GM21529 (cell line): ENCODE results near the gene NXPE1.
"Not testable (repeated sequence)": the region's sequence is repeated elsewhere in the genome, so short reads cannot be mapped to it uniquely, and the experiment has no call there.

Source experiments
- ATAC-seq: cut with Tn5 transposase; IDR thresholded peaks from one replicate; pipeline ENCODE4 v1.9.1; 2021; ENCODE audit not compliant: unreplicated experiment

Gene NXPE1

DNA sequence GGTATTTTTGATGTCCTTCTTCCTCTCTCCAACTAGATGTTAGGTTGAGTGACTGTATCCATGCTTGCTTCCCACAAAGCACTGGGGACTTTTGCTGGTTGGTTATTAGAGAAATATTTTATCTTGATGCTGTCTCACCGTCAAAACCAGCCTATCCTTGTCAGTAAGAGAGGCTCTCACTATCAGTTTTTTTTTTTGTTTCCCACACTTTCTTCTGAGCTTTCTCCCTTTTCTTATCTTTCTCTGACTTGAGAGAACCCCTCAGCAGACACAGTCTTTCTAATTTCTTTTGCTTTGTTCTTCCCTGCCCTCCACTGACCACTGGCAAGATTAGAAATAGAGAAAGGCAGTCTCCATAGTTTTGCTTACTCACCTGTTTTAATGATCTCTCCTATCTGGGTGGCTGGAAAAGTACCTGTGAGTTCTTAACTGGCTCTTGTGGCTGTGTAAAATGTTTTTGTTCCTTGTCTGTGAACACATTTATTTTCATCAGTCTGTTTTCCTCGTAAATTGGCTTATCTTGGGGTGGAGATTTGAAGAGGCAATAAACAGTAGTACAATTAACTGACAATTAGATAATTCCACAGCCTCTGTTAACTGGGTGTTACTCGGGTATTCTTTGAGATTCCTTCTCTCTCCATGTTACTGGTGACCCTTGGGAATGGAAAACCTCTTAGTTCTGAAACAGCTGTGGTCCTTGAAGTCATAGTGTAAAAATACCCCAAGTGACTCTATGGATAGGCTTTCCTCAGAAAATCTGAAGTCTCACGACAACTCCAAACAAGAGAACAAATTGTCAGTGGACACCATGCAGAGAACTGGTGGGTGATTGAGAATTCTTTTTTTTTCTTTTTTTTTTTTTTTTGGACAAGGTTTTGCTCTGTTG is at the start of gene NXPE1:
TSS of gene NXPE1 (minus strand) at position 457 of the 886 bp plus-strand sequence. CDS start 8,680 bp downstream, outside the sequence.
- no peak for ATAC-seq

DNA sequence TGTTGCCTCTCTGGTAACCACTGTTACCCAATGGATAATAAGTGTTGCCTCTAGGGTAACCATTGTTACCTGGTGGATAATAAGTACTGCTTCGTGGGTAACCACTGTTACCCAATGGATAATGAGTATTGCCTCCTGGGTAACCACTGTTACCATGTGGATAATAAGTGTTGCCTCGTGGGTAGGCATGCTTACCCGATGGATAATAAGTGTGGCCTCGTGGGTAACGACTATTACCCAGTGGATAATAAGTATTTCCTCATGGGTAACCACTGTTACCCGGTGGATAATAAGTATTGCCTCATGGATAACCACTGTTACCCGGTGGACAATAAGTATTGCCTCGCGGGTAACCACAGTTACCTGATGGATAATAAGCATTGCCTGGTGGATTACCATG is 49.7 kb upstream of the NXPE1 start:
- ATAC-seq, result no peak

DNA sequence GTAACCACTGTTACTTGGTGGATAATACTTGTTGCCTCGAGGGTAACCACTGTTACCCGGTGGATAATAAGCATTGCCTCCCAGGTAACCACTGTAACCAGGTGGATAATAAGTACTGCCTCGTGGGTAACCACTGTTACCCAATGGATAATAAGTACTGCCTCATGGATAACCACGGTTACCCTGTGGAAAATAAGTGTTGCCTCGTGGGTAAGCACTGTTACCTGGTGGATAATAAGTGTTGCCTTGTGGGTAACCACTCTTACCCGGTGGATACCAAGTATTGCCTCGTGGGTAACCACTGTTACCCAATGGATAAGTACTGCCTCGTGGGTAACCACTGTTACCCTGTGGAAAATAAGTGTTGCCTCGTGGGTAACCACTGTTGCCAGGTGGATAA is 48.9 kb upstream of the NXPE1 start:
- not testable (repeated sequence) for ATAC-seq

DNA sequence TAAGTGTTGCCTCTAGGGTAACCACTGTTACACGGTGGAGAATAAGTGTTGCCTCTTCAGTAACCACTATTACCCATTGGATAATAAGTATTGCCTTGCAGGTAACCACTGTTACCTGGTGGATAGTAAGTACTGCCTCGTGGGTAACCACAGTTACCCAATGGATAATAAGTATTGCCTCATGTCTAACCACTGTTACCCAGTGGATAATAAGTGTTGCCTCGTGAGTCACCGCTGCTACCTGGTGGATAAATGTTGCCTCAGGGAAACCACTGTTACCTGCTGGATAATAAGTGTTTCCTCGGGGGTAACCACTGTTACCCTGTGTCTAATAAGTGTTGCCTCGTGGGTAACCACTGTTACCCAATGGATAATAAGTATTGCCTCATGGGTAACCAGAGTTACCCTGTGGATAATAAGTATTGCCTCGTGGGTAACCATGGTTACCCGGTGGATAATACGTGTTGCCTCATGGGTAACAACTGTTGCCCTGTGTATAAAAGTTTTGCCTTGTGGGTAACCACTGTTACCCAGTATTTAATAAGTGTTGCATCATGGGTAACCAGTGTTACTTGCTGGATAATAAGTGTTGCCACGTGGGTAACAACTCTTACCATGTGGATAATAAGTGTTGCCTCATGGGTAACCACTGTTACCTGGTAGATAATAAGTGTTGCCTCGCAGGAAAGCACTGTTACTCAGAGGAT is 48.2 kb upstream of the NXPE1 start:
- no peak for ATAC-seq

DNA sequence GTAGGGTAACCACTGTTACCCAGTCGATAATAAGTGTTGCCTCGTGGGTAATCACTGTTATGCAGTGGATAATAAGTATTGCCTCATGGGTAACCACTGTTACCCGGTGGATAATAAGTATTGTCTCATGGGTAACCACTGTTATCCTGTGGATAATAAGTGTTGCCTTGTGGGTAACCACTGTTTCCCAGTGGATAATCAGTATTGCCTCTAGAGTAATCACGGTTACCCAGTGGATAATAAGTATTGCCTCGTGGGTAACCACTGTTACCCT is 47.1 kb upstream of the NXPE1 start:
- not testable (repeated sequence) for ATAC-seq

DNA sequence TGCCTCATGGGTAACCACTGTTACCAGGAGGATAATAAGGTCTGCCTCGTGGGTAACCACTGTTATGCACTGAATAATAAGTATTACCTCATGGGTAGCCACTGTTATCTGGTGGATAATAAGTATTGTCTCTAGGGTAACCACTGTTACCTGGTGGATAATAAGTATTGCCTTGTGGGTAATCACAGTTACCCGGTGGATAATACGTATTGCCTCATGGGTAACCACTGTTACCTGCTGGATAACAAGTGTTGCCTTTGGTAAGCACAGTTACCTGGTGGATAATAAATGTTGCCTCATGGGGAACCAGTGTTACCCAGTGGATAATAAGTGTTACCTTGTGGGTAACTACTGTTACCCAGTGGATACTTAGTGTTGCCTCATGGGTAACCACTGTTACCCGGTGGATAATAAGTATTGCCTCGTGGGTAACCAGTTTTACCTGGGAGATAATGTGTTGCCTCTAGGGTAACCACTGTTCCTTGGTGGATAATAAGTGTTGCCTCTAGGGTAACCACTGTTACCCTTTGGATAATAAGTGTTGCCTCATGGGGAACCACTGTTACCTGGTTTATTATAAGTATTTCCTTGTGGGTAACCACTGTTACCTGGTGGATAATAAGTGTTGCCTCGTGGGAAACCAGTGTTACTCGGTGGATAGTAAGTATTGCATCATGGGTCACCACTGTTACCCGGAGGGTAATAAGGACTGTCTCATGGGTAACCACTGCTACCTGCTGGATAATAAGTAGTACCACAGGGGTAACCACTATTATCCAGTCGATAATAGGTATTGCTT is 46.5 kb upstream of the NXPE1 start:
- no peak for ATAC-seq

DNA sequence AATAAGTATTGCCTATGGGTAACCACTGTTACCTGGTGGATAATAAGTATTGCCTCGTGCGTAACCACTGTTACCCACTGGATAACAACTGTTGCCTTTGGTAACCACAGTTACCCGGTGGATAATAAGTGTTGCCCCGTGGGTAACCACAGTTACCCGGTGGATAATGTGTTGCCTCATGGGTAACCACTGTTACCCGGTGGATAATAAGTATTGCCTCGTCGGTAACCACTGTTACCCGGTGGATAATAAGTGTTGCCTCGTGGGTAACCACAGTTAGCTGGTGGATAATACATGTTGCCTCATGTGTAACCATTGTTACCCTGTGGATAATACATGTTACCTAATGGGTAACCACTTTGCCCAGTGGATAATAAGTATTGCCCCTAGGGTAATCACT is 45.7 kb upstream of the NXPE1 start:
- ATAC-seq, result no peak

DNA sequence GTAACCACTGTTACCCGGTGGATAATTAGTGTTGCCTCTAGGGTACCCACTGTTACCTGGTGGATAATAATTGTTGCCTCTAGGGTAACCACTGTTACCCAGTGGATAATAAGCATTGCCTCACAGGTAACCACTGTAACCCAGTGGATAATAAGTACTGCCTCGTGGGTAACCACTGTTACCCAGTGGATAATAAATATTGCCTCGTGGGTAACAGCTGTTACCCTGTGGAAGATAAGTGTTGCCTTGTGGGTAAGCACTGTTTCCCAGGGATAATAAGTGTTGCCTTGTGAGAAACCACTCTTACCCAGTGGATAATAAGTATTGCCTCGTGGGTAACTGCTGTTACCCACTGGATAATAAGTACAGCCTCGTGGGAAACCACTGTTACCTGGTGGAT is 45.2 kb upstream of the NXPE1 start:
- ATAC-seq, result no peak

DNA sequence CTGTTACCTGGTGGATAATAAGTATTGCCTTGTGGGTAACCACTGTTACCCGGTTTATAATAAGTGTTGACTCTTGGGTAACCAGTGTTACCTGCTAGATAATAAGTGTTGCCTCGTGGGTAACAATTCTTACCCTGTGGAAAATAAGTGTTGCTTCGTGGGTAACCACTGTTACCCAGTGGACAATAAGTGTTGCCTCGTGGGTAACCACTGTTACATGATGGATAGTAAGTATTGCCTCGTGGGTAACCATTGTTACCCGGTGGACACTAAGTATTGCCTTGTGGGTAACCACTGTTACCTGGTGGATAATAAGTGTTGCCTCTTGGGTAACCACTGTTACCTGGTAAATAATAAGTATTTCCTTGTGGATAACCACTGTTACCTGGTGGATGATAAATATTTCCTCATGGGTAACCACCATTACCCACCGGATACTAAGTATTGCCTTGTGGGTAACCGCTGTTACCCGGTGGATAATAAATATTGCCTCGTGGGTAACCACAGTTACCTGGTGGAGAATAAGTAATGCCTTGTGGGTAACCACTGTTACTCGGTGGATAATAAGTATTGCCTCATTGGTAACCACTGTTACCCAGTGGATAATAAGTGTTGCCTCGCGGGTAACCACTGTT is 44.6 kb upstream of the NXPE1 start:
- ATAC-seq, result no peak

DNA sequence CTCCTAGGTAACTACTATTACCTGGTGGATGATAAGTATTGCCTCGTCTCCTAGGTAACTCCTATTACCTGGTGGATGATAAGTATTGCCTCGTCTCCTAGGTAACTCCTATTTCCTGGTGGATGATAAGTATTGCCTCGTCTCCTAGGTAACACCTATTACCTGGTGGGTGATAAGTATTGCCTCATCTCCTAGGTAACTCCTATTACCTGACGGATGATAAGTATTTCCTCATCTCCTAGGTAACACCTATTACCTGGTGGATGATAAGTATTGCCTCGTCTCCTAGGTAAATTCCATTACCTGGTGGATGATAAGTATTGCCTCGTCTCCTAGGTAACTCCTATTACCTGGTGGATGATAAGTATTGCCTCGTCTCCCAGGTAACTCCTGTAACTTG is 43.5 kb upstream of the NXPE1 start:
- not testable (repeated sequence) for ATAC-seq

DNA sequence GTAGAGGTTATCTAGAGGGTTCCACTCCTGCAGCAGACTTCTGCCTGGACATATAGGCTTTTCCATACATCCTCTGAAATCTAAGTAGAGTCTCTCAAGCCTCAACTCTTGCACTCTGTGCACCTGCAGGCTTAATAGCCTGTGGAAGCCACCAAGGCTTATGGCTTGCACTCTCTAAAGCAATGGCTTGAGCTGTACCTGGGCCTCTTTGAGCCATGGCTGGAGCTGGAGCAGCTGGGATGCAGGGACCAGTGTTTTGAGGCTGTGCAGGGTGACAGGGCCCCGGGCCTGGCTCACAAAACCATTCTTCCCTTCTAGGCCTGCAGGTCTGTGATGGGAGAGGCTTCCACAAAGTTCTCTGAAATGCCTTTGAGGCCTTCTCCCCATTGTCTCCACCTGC is 38.8 kb upstream of the NXPE1 start:
- ATAC-seq, result no peak

DNA sequence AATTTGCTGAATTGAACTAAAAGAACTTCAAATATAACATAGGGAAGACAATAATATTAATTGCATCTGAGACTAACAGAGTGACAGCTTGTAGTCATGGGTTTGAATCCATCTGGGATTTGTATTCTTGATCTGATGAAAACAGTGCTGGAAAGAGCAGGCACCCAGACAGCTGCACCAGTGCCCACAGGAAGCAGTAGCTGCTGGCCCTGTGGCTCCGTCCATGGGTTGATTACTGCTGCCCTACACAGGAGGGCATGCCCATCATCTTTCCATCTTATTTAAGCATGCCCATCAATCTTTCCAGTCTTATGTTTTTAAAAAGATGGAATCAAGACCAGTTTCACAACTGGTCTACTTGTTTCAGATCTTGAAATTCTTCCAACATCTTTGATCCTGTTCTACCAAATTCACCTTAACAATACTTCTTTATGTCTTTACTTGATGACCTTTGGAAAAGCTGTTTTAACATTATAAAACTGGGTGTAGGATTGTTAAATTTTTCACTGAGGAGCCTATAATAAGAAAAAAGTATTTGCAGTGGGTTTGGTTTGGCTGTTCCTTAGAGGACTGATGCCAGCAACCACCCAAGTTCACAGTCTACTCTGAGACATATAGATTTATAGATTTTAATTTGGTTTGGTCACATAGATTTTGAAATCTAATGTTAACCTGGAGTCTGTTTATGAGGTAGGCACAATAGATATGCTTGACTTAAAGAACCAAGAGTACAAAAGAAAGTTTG is 36.7 kb upstream of the NXPE1 start:
- ATAC-seq, result no peak

DNA sequence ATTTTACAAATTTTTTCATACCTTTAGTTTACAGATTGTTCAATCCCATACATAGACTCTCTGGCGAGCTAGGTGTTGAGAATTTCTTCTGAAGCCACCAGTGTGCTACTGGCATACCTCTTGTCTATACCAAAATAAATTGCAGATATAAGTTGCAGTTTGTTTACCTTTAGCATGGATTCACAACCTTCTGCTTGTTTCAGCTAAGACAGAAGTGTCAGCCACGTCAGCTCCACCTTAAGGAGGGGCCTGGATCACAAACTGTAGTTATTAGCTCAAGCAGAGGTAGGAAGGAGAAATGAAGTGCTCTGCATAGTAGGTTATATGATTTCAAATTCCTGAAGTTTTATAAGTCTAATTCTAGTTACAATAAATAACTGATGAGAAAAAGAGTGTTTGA is 35.9 kb upstream of the NXPE1 start, which contains the start of gene NXPE4:
TSS of gene NXPE4 (minus strand) at position 216 of the 400 bp plus-strand sequence. CDS start 1,027 bp downstream, outside the sequence.
- no peak for ATAC-seq

DNA sequence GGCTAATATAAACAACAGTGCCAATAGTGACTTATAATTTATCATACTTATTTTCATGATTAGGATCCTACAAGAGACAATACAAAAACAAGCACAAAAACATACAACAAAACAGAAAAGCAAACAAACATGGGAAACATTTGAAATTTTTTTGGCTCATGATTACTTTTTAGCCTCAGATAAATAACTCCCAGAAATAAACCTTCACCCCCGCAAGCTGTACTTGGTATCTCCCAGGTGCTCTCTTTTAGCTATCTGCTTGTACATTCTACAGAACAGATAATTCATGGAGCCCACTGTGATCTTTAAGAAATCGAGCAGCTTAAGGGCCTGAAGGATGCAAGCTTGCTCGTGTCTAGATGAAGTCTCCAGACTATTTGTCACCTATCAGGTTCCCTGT is 35.0 kb upstream of the NXPE1 start:
- no peak for ATAC-seq

DNA sequence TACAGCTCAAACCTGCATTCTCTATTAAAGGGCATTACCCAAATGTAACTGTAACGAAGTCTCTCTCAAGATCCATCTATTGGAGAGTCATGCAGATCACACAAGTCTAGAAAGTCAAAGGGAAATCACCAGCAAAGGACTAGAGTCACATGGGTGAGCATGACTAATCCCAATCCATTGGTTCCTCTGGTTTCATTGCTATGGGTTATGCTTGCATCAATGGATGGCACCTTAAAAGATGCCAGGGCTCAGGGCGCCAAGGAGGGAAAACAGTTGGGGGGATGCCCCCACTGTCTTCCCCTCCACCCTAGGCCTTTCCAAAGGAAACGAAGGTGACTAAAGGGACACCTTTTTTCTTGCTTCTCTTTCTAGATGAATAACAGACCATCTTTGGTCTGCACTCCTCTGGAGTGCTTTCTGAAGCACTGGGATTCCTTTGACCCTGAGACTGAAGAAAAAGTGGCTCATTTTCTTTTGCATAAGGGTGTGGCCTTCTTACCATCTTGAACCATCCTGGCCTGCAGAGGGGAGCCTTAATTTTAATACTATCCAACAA is 27.8 kb upstream of the NXPE1 start:
- no peak for ATAC-seq

DNA sequence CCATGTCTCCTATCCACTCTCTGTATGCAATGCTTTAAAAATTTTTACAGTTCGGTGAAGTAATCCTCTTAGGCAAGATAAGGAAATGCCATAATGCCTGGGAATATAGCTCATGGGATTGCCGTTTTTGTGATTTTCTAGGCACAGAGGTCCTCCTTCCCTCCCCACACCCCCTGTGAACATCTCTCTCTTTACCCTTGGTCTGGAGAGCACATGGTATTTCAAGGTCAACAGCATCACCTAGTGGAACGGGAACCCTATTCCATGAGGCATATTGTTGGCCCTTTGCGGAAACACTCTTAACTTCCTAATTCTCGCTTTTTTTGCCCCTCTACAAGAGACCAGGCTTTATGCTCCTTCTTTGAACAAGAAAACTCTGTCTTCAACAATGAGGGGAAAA is 27.1 kb upstream of the NXPE1 start:
- no peak for ATAC-seq

DNA sequence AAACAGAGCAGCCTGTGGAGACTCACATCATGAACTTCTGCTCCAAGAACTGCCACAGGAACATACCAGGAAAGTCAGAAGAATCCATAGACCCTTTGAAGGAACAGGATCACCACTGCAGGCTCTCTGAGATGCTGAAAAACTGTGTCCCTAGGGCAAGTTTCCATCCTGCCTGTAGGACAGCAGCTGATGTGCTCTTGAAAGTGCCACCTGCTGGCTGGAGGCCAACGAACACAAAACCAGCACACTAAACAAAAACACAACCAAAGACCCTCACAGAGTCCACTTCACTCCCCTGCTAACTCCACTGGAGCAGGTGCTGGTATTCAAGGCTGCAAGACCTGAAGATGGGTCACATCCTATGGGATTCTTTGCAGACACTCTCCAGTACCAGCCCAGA is 12.0 kb upstream of the NXPE1 start:
- no peak for ATAC-seq

DNA sequence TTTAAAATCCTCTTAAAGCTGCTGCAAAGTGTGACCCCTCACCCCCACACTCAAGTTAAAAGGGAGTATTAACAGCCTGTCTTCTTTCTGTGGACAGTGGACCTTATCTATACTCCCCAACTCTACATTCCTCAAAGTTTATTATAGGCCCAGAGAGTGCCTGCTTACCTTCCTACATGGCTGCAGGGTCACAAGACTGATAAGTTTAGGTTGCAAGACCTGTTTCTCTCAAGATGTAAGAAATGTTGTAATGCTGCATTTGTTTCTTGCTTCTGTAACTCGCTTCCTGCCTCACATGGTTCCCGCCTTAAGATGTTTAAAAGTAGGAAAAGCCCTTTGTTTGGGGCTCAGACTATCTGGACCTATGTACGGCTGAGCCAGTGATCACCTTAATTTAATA is 10.1 kb upstream of the NXPE1 start:
- ATAC-seq, result no peak

DNA sequence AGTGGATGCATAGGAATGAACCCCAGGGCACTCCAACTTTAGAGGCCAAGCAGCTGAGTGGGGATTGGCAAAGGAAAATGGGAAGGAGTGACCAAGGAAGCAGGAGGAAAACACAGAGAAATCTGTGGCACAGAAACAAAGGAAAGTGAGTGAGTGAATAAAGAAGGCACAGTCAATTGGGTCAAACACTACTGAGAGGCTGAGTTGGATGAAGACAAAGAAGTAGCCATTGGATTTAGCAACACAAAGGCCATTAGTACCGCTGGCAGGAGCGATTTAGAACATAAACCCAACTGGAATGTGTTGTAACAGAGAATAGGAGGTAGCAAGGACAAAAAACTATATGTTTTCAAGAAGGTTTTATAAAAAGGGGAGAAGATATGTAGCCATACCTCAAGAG is 6.6 kb upstream of the NXPE1 start:
- ATAC-seq, result no peak

DNA sequence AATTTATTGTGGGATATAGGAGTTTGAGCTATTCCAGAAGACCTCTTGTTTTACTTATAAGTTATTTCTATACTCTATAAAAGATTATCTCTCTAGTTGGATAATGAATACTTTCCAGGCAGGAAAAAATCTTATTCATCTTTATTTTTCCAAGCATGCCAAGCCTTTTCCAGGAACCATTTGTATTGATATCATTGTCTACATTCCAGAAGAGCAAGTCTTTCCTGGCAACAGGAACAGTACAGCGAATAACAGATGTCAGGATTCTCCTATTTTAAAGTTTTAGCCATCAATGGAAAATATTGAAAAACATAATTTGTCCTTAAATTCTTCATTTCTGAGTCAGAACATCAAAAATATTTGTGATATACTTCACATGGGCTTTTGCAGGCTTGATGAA is 5.2 kb upstream of the NXPE1 start:
- no peak for ATAC-seq
